ENCODE results near the gene IL21R.
"Not testable (repeated sequence)": the region's sequence is repeated elsewhere in the genome, so short reads cannot be mapped to it uniquely, and the experiment has no call there.

The IL21R gene

GRCh38 chr16:27402964-27403600, 1.1 kb downstream of the IL21R start:
- no peak for DNase-seq

- DNase-seq, result no peak
Measured at GRCh38 chr16:27403601-27403992, 1.6 kb downstream of the IL21R start.

GRCh38 chr16:27404163-27404823, 2.3 kb downstream of the IL21R start:
- DNase-seq, result no peak

GRCh38 chr16:27405546-27406451, 3.8 kb downstream of the IL21R start:
- no peak for DNase-seq

GRCh38 chr16:27406511-27407128, 4.6 kb downstream of the IL21R start:
- no peak for DNase-seq

DNA sequence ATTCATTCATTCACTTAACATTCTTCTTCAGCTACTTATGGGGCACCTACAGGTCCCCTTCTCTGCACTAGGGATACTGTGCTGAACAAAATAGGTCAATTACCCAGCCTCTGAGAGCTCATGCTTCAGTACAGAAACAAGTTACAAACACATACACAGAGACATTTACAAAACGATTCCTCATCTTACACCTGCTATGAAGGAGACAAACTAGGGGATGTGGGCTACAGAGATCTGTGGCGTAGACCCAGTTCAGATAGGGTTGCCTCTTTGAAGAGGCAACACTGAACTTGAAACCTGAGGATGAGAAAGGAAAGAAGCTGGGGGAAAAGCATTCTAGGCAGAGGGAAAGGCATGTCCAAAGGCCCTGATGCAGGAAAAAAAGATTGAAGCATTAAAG, 5.2 kb downstream of the IL21R start:
- no peak for DNase-seq

DNA sequence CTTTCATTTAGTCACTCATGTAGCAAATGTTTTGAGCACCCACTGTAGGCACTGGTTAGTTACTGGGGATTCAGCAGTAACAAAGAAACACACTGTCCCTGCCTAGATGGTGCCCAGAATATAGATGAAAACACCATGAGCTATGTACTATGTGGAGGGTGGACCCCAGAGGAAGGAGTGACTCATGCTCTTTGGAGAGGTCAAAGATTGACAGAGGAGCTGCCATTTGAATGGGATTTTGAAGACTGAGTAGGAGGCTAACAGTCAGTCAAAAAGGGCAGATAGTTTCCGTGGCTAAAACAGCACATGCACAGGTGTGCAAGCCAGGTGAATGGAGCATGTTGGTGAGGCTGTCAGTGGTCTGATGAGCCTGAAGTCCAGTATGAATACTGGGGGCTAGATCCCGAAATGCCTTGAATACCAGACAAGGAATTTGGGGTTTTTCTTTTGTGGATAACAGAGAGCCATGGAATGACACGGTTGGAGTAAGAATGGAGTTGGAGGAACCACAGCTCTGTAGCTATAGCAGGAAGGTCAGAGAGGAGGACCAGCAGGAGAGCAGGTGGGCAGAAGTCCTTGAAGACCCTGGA, 6.1 kb downstream of the IL21R start:
- no peak for DNase-seq

GRCh38 chr16:27408602-27409031, 6.6 kb downstream of the IL21R start:
- DNase-seq, result no peak

DNA sequence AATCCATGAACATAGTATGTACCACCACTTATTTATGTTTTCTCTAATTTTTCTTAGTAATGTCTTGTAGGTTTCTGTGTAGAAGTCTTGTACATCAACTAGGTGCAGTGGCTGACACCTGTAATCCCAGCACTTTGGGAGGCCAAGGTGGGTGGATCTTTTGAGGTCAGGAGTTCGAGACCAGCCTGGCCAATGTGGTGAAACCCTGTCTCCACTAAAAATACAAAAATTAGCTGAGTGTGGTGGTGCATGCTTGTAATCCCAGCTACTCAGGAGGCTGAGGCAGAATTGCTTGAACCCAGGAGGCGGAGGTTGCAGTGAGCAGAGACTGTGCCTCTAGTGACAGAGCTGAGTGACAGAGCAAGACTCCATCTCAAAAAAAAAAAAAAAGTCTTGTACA, 8.0 kb downstream of the IL21R start:
- not testable (repeated sequence) for DNase-seq

- DNase-seq, result no peak
Measured at GRCh38 chr16:27410761-27411160, 8.8 kb downstream of the IL21R start.

DNA sequence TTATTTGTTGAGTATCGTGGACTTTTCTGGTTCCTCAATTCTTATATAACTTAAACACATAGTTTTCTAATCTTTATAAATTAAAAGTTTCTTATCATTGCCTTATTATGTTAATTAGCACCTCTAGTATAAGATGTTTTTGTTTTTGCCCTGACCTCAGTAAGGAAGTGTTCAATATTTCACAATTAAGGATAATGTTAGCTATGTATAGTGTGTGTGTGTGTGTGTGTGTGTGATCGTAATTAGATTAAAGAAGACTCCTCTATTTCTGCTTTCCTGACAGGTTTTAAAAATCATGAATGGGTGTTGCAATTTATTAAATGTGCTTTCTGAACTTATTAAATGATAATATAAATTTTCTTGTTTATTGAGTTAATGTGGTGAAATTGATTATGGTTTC, 12.0 kb downstream of the IL21R start:
- no peak for DNase-seq

DNA sequence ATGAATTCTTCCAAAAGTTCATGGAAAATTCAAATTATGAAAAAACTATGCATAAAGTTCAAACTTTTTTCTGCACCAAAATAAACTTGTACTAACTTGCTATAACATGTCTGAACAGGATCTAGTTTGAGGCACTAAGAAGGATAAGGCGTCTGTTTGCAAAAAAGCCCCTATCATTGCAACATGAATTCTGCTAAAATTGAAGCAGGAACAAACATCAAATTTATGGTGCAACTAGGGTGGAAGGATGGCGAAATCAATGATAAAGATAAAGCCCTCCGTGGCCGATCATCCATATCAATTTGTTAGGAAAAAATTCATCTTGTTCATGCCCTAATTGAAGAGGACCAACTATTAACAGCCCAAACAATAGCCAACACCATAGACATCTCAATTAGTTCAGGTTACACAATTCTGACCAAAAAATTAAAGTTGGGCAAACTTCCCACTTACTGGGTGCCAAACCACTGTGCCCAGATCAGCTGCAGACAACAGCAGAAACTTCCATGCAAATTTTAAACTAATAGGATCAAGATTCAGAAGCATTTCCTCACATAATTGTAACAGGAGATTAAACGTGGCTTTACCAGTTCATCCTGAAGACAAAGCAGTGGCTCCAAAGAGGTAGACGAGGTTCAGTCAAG, 12.9 kb downstream of the IL21R start:
- DNase-seq, result no peak

GRCh38 chr16:27417047-27417671, 15.2 kb downstream of the IL21R start:
- DNase-seq, result no peak

DNA sequence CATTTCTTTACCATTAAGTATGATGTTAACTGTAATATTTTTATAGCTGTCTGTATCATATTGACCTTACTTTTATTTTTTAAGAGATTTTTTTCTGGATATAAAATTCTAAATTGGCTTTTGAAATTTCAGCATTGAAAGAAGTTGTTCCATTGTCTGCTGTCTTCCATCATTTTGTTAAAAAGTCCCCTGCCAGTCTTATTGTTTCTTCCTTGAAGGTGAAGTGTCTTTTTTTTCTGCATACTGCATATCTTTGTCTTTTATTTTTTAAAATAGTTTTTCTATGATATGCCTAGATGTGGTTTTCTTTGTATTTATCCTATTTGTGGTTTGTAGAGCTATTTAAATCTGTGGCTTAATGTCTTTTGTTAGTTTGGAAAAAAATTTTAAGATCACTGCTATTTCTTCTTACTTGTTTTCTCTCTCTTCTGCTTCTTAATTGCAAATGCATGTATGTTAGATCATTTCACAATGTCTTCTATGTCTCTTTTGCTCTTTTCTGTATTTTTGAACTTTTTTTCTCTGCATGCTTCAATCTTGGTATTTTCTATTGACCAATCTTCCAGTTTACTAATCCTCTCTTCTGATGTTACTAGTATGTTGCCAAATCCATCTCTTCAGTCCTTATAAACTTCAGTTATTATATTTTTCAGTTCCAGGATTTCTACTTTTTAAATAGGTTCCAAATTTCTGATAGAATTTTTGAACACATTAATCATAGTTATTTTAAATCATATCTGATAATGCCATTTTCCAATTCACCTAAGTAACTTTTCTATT, 20.2 kb downstream of the IL21R start:
- no peak for DNase-seq

DNA sequence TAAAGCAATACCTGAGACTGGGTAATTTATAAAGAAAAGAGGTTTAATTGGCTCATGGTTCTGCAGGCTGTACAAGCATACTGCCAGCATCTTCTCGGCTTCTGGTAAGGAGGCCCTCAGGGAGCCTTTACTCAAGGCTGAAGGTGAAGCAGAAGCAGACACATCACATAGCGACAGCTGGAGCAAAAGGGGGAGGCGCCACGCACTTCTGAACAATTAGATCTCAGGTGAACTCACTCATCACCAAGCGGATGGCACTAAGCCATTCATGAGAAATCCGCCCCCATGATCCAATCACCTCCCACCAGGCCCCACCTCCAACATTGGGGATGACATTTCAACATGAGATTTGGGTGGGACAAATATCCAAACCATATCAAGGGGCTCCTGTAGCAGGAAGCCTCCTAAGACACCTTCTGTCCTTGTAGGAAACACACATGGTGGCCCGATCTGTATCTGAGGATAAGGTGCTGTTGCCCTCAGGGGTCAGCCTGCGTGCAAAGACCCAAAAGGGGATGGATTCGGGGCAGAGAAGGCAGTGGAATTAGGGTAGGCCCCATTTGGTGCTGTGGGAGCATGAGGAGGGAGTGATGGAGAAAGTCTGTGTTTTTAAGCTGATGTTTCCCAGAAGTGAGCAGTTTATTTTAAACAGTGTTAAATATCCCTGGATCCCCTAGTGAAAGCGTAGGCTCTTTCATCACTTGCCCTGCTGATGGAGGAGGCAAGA, 23.0 kb downstream of the IL21R start:
- no peak for DNase-seq

- DNase-seq, result no peak
Measured at GRCh38 chr16:27425961-27426360, 24.0 kb downstream of the IL21R start.

- DNase-seq, result peak; percentile 50
Measured at GRCh38 chr16:27426423-27427408, 24.7 kb downstream of the IL21R start.

DNA sequence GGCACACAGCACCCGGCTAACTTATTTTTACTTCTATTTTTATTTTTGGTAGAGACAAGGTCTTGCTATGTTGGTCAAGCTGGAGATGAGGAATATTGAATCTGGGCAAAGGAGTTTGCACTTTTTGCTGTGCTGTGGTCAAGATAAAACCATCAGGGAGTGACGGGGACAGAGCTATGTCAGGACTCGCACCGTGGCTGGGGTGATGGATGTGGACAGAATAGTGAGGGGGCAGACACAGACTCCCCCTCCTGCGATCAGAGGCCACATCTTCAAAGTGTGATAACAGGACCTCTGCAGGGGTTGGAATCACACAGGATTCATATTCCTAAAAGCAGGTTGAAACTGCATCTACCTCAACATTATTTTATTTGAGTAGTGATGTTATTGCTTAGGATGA, 25.6 kb downstream of the IL21R start:
- DNase-seq, result no peak
